Thyroid gland (tissue), 4 donors: ENCODE data around the gene ATP5F1D.

Source experiments
- CTCF ChIP-seq, 6 experiments: fragments of 200-600 bp in 3 of 6; fragments of 450-650 bp in 3 of 6; sonication (generic) in 3 of 6; IDR thresholded peaks; one replicate each; pipeline ENCODE4 v1.5.1; 2016 to 2019; ENCODE audit warnings: antibody characterized with exemption in 6 of 6, mild to moderate bottlenecking in 2 of 6, inconsistent platforms in 1 of 6, moderate library complexity in 1 of 6
- POLR2A ChIP-seq, 2 donors: fragments of 450-650 bp; IDR thresholded peaks; one replicate each; pipeline ENCODE4 v1.6.1; 2017; ENCODE audit warnings: antibody characterized with exemption in 2 of 2, mild to moderate bottlenecking in 2 of 2, moderate library complexity in 1 of 2

- no peak for TF ChIP-seq CTCF (IDR thresholded peaks at IDR 0.05)
- no peak for TF ChIP-seq POLR2A (IDR thresholded peaks at IDR 0.05)
Observed at GRCh38 chr19:1218751-1219567, 22.6 kb upstream of the ATP5F1D start.
